Esophagus squamous epithelium (tissue), 4 donors: Measurements from ENCODE around the gene DESI2.
"Not testable (repeated sequence)": the region's sequence is repeated elsewhere in the genome, so short reads cannot be mapped to it uniquely, and the experiment has no call there.

ENCODE experiments used
- CTCF ChIP-seq, 6 experiments: fragments of 450-650 bp in 4 of 6; fragments of 200-600 bp in 2 of 6; sonication (generic) in 2 of 6; IDR thresholded peaks; one replicate each; pipeline ENCODE4 v1.5.1; 2016 to 2019; ENCODE audit warnings: antibody characterized with exemption in 6 of 6, mild to moderate bottlenecking in 4 of 6, moderate library complexity in 4 of 6
- POLR2A ChIP-seq, 4 donors: fragments of 450-650 bp; IDR thresholded peaks; one replicate each; pipeline ENCODE4 v1.6.1; 2017; ENCODE audit warnings: antibody characterized with exemption in 4 of 4, mild to moderate bottlenecking in 4 of 4, moderate library complexity in 3 of 4

DNA sequence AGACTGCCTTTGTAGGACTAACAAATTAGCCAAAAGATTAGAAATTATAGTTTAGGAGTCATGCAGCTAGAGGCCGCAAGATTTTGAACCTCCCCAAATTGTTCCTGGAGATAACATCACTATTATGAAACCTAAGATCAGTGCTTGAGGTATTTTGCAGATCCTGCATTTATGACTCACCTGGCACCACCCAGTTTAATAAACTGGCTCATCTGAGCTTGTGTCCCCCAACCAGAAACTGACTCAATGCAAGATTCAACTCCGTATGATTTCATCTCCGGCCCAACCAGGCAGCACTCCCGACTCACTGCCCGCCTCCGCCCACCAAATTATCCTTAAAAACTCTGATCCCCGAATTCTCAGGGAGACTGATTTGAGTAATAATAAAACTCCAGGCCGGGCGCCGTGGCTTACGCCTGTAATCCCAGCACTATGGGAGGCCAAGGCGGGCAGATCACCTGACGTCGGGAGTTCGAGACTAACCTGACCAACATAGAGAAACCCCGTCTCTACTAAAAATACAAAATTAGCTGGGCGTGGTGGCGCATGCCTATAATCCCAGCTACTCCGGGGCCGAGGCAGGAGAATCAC lies 87.2 kb downstream of the DESI2 start:
- TF ChIP-seq CTCF, POLR2A (IDR thresholded peaks at IDR 0.05): not testable (repeated sequence)
